ENCODE data around the gene SEMA3A.

Gene SEMA3A

GRCh38 chr7:84195295-84196060 is 889 bp upstream of the SEMA3A start:
- no peak for DNase-seq

DNA sequence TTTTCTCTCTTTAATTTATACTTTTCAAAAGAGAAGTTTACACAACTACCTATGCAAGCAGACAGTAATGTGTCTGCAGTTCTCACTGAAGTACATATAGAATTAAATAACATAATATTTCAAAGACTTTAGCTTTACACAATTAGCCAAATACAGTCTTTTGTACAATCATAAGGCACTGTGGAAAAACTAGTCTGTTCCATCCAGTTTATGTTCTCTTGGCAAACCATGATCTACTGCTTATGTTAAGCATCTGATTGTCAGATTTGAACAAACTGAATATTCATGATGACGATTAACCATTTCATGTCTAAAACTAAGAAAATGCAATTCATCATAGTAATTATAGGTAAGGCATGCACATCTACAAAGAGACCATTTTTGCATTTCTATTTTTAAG is 842 bp downstream of the SEMA3A start:
- no peak for DNase-seq

- DNase-seq: no peak
Observed at GRCh38 chr7:84191842-84192241, 2.7 kb downstream of the SEMA3A start.

DNA sequence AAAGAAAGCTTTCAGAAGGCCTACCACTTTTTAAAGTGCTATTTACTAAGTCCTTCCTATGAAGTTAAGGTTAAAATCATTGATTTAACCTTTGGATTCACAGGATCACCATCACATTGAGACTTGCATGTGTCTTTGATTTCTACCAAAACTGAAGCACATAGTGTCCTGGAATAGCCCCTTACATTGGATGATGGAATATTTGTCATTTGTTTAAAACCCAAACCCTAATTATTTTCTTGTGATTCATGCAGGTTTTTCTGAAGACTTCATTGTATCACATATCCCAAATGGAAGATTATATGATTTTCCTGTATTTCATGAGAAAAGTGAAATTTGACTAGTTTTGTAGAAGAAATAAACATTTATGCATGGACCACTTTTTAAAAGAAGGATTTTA is 3.3 kb downstream of the SEMA3A start:
- DNase-seq: no peak

- no peak for DNase-seq
Observed at GRCh38 chr7:84190016-84190705, 4.4 kb downstream of the SEMA3A start.

- no peak for DNase-seq
Observed at GRCh38 chr7:84188786-84189405, 5.7 kb downstream of the SEMA3A start.

GRCh38 chr7:84187813-84188510 is 6.6 kb downstream of the SEMA3A start:
- no peak for DNase-seq

DNA sequence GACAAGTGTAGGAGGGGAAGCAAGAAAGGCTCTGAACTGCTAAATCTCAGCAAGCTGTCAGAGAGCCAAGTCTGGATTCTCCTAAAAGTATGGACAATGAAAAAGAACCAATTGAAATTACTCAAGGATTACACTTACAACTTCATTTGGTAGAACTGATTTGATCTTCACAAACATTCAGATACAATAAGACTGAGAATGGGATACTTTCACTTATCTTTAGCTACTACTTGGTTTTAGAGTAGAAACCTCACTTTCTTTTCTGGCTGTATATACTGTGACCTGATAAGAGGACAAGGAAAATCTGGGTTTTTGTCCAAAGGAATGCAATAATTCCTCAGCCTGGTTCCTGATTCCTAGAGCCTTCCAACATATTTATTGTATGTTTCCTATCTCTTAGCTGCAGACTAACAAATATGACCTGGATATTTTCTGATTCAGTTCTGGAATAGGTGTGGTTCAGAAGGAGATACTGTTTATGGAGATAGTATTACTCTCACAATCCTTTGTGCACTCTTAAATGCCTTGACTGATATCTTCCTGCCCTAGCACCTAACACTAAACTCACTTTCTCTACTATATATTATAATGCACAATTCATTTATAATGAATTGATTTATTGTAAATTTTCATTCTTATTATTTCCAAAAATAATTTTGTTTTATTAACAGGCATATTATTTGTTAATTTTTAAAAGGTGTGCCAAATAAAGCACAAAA is 7.3 kb downstream of the SEMA3A start:
- no peak for DNase-seq

DNA sequence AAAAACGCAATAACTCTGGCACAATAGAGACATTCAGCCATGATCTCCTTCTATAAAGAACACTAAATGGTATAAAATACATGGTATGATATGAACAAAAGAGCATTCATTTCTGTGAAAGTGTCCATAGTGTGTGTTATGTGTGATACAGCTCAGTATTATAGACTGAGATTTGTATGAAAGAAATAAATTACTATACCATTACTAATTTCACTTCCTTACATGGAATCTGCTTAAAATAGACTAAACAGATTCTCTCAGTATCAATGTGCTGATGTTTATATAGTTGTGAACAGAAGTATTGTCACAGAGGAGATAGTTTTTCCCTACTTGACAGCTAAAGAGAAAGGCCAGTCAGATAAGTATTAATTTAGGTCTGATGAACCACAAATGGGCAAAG is 10.8 kb downstream of the SEMA3A start:
- DNase-seq: no peak

GRCh38 chr7:84182301-84182700 is 12.3 kb downstream of the SEMA3A start:
- DNase-seq: no peak

GRCh38 chr7:84181628-84182027 is 13.0 kb downstream of the SEMA3A start:
- no peak for DNase-seq

DNA sequence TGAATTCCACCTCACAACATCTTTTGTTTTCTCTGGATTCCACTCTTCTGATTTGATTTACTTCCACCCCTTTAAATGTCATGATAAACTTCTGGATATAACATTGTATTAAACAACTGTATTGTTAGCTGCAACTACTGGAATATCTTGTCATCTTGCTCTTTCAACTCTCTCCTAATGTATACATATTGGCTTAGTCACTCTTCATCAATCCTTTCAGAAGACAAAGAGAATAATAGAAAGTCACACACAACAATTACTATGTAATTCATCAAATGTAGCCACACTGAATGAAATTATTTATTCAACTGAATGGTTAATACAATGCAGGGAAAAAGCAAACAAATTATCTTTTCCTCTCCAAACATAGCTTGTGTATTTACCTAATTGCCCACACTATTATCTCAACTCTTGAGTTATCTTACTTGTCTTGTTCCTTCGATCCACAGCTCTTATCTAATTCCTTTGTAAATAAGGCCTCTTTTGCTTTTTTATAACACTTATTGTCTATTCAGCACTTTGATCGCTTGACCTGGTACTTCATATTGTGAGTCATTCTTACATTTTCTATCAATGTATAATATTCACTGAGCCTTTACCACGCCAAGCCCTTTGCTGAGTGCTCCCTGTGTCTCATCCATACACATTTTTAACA is 16.7 kb downstream of the SEMA3A start:
- peak; percentile 88 for DNase-seq

DNA sequence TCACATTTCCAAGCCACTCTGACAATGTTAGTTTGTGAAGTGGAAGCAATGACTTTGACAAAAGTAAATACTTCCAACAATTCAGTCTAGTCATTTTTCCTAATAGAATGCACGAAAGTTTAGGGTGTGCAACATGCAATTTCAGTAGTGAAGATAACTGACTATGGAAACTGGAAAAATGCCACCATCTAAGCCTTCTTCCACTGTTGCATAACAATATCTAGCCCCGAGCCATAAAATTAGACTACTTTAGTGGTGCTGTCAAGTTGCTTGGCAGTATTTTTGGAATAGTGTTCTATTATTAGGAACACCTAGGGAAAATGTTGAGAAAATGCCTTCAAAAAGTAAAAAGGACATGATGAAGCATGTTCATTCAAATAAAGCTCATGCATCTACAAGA is 17.9 kb downstream of the SEMA3A start:
- no peak for DNase-seq

DNA sequence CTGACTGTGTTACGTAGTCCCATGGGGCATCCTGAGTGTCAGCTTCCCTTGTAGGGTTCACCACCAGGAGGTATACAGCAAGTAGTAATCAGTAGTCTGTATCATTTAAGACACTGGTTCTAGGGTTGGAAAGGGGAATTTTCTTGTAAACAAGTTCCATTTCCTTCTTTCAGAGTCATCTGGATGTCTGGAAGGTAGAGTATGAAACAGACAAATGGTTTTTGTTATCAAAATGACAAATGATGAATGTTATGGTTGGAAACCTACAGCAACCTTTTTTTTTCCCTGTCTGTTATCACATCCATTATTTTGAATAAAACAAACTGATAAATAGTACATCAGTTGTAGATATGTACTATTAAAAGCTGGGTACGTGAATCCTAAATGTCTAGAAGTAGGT is 19.1 kb downstream of the SEMA3A start:
- DNase-seq: no peak

- DNase-seq: no peak
Observed at GRCh38 chr7:84170646-84171045, 23.9 kb downstream of the SEMA3A start.

DNA sequence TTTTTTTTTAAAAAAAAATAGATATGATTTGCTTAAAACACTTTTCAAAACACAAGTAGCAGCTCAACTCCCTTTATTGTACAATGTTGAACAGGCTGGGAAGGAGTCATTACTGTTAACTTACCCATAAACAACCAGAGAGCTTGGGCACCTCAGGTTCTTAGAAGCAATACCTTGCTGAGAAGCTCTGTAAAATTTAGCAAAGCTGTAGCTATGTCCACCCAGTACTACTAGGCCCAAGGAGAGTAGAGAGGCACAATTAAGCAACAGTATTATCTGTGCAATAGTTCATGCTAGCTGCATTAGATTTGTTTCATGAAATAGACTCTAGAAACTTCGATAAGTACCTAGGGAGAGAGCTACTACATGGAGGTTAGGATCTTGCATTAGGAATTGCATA is 32.0 kb downstream of the SEMA3A start:
- DNase-seq: no peak

- DNase-seq: no peak
Observed at GRCh38 chr7:84162125-84162524, 32.5 kb downstream of the SEMA3A start.

DNA sequence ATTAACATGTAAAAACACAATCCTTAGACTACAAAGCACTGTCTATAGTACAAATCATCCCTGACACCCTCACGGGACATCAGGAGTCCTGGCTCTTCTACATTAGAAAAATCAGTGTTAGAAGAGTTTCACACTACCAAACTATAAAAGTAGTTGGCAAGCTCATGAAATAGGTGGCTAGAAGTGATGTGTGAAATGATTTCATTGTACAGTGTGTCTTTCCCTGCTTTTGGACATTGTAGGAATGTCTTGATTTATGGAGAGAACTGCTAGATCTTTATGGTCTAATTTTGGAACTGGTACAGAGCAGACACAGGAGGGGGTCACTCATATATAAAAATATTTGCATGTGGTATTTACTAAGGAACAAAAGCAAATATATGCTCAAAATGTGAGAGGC is 33.2 kb downstream of the SEMA3A start:
- no peak for DNase-seq

DNA sequence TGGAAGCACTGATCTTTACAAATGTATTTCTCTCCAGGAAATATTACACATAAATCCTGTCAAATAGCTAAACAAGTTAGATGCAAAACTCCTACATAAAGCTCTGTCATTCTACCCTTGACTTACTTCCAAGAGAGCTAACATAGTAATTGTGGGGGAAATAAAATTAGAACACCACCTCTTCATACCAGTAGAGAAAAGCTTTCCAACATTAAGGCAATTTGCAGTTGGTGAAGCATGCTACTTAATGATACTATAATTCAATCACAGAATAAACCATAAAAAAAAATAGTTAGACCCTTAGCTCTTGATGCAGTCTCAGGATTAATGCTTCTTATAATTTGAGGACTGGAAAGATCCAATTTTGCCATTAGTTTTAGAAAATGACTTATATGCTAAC is 35.2 kb downstream of the SEMA3A start:
- no peak for DNase-seq

DNA sequence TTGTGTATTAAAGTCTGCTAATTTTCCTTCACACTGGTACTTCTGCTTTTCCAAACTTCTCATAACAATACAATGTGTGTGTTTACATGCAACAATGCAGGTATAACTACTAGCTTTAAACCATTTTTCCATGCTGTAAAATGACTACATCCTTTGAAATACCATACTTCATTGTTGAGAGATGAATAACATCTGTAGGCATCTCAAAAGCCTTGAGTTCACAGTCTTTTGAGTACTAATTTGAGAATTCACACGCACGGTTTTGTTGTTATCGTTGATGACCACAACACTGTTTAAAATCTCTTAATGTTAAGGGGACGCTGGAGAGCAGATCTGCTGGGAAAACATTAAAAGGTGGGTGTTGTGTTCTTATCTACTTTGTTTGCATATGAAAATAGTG is 37.4 kb downstream of the SEMA3A start:
- no peak for DNase-seq

GRCh38 chr7:84154991-84155781 is 39.4 kb downstream of the SEMA3A start:
- DNase-seq: no peak

DNA sequence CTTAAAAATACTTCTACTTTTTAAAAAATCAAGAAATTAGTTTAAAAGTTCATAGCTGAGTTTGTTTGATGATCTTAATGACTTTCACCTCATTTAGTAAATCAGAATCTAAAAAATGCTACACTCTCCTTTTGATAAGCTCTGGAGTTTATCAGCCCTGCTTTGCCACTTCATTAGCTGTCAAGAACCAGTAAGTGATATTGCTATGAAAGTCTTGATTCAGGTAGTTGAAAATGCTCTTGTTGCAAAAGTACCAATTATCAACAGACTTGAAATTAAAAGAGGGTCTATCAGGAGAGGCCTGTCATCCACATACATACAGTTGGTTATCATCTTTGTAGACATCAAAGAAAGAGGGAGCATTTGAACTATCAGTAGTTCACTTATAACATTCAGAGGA is 41.6 kb downstream of the SEMA3A start:
- DNase-seq: no peak
